NCI-H2196 treated with DMSO at 0.1 percent for 48 hours (cell line): ENCODE results near the gene CNIH3.
"Not testable (repeated sequence)": the region's sequence is repeated elsewhere in the genome, so short reads cannot be mapped to it uniquely, and the experiment has no call there.

Source experiments
- DNase-seq: peaks from one replicate; lab custom pipeline; 2025; ENCODE audit not compliant: unreplicated experiment; lab: John Stamatoyannopoulos, UW

CNIH3 gene

GRCh38 chr1:224684979-224685425 is 68.9 kb downstream of the CNIH3 start:
- DNase-seq, result no peak

GRCh38 chr1:224686140-224686539 is 70.0 kb downstream of the CNIH3 start:
- not testable (repeated sequence) for DNase-seq

- DNase-seq, result no peak
These were observed 71.3 kb downstream of the CNIH3 start for GRCh38 chr1:224687465-224687864.

- no peak for DNase-seq
These were observed 73.3 kb downstream of the CNIH3 start for GRCh38 chr1:224689374-224689773.

GRCh38 chr1:224690576-224690975 is 74.5 kb downstream of the CNIH3 start:
- DNase-seq, result no peak

- DNase-seq, result no peak
These were observed 75.2 kb downstream of the CNIH3 start for GRCh38 chr1:224691148-224691925.

GRCh38 chr1:224694969-224695368 is 78.9 kb downstream of the CNIH3 start:
- no peak for DNase-seq

GRCh38 chr1:224696021-224696420 is 79.9 kb downstream of the CNIH3 start:
- DNase-seq, result no peak

GRCh38 chr1:224696891-224697765 is 81.0 kb downstream of the CNIH3 start:
- DNase-seq, result no peak

- no peak for DNase-seq
These were observed 81.9 kb downstream of the CNIH3 start for GRCh38 chr1:224698015-224698451.

- DNase-seq, result no peak
These were observed 84.9 kb downstream of the CNIH3 start for GRCh38 chr1:224700918-224701531.

- DNase-seq, result no peak
These were observed 87.6 kb downstream of the CNIH3 start for GRCh38 chr1:224703702-224704101.

- DNase-seq, result no peak
These were observed 88.1 kb downstream of the CNIH3 start for GRCh38 chr1:224704107-224704735.

GRCh38 chr1:224705578-224705977 is 89.5 kb downstream of the CNIH3 start:
- no peak for DNase-seq

GRCh38 chr1:224707843-224708725 is 92.0 kb downstream of the CNIH3 start:
- no peak for DNase-seq

GRCh38 chr1:224710196-224710595 is 94.1 kb downstream of the CNIH3 start:
- no peak for DNase-seq

- DNase-seq, result not testable (repeated sequence)
These were observed 95.2 kb downstream of the CNIH3 start for GRCh38 chr1:224711231-224711756.

GRCh38 chr1:224711876-224712275 is 95.8 kb downstream of the CNIH3 start:
- DNase-seq, result no peak

- no peak for DNase-seq
These were observed 97.1 kb downstream of the CNIH3 start for GRCh38 chr1:224713228-224713627.

- no peak for DNase-seq
These were observed 98.4 kb downstream of the CNIH3 start for GRCh38 chr1:224714553-224714952.
